Measurements from ENCODE around the gene ASPDH. TPM values are rescaled to one million over a fixed set of nuclear protein-coding genes. Genes with fewer than 3 reads are reported as not detected.
A peak's percentile ranks its signal among the peaks of the same experiment; 100 is the strongest.

ASPDH gene
- total and polyA plus RNA-seq, 2 donors from 2014 or later = 115 TPM; not detected in 1

GRCh38 chr19:50496189-50497021, 17.3 kb downstream of the ASPDH start:
- intact Hi-C loops (cut with DNase I) = no loop called here
- H3K9me3 ChIP-seq (ENCODE audit: control insufficient read depth in 2 of 3, insufficient read depth in 1 of 3, low read length in 3 of 3) = no peaks in the 10 kb centered on the region
- FAIRE-seq = no peak
- H3K9ac ChIP-seq (ENCODE audit: low read length in 3 of 3) = no peak overlapping the region
- H3K4me1 ChIP-seq (ENCODE audit: control insufficient read depth in 2 of 3, insufficient read depth in 2 of 3, low read depth in 1 of 3, low read length in 3 of 3) = no peaks in the 10 kb centered on the region
- H3K36me3 ChIP-seq (ENCODE audit: control insufficient read depth in 2 of 3, insufficient read depth in 3 of 3, low read length in 3 of 3) = no peaks in the 10 kb centered on the region
- peak in 3 of 5 donors; percentile 42 to 67 (median 53) for DNase-seq
- H3K27ac ChIP-seq (ENCODE audit: low read depth in 2 of 2, low read length in 2 of 2) = no peak overlapping the region
- no peak overlapping the region for H3K4me3 ChIP-seq (ENCODE audit: low read length in 3 of 3)
- peaks cover 14% of the 10 kb centered on the region for H3K27me3 ChIP-seq (ENCODE audit: control insufficient read depth, insufficient read depth, low read length)
- TF ChIP-seq, protein P1, sequence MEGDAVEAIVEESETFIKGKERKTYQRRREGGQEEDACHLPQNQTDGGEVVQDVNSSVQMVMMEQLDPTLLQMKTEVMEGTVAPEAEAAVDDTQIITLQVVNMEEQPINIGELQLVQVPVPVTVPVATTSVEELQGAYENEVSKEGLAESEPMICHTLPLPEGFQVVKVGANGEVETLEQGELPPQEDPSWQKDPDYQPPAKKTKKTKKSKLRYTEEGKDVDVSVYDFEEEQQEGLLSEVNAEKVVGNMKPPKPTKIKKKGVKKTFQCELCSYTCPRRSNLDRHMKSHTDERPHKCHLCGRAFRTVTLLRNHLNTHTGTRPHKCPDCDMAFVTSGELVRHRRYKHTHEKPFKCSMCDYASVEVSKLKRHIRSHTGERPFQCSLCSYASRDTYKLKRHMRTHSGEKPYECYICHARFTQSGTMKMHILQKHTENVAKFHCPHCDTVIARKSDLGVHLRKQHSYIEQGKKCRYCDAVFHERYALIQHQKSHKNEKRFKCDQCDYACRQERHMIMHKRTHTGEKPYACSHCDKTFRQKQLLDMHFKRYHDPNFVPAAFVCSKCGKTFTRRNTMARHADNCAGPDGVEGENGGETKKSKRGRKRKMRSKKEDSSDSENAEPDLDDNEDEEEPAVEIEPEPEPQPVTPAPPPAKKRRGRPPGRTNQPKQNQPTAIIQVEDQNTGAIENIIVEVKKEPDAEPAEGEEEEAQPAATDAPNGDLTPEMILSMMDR (IDR thresholded peaks at IDR 0.05; ENCODE audit: borderline replicate concordance, extremely low read depth, insufficient read depth) = no peak

GRCh38 chr19:50495020-50495531, 18.6 kb downstream of the ASPDH start:
- intact Hi-C loops (cut with DNase I) = no loop called here
- H3K27ac ChIP-seq (ENCODE audit: low read depth in 2 of 2, low read length in 2 of 2) = no peak overlapping the region
- peaks cover 15% of the 10 kb centered on the region for H3K27me3 ChIP-seq (ENCODE audit: control insufficient read depth, insufficient read depth, low read length)
- no peaks in the 10 kb centered on the region for H3K9me3 ChIP-seq (ENCODE audit: control insufficient read depth in 2 of 3, insufficient read depth in 1 of 3, low read length in 3 of 3)
- H3K9ac ChIP-seq (ENCODE audit: low read length in 3 of 3) = no peak overlapping the region
- FAIRE-seq = no peak
- H3K36me3 ChIP-seq (ENCODE audit: control insufficient read depth in 2 of 3, insufficient read depth in 3 of 3, low read length in 3 of 3) = no peaks in the 10 kb centered on the region
- H3K4me3 ChIP-seq (ENCODE audit: low read length in 3 of 3) = no peak overlapping the region
- TF ChIP-seq, protein P1 (IDR thresholded peaks at IDR 0.05; ENCODE audit: borderline replicate concordance, extremely low read depth, insufficient read depth) = no peak
- DNase-seq = no peak
- H3K4me1 ChIP-seq (ENCODE audit: control insufficient read depth in 2 of 3, insufficient read depth in 2 of 3, low read depth in 1 of 3, low read length in 3 of 3) = no peaks in the 10 kb centered on the region

DNA sequence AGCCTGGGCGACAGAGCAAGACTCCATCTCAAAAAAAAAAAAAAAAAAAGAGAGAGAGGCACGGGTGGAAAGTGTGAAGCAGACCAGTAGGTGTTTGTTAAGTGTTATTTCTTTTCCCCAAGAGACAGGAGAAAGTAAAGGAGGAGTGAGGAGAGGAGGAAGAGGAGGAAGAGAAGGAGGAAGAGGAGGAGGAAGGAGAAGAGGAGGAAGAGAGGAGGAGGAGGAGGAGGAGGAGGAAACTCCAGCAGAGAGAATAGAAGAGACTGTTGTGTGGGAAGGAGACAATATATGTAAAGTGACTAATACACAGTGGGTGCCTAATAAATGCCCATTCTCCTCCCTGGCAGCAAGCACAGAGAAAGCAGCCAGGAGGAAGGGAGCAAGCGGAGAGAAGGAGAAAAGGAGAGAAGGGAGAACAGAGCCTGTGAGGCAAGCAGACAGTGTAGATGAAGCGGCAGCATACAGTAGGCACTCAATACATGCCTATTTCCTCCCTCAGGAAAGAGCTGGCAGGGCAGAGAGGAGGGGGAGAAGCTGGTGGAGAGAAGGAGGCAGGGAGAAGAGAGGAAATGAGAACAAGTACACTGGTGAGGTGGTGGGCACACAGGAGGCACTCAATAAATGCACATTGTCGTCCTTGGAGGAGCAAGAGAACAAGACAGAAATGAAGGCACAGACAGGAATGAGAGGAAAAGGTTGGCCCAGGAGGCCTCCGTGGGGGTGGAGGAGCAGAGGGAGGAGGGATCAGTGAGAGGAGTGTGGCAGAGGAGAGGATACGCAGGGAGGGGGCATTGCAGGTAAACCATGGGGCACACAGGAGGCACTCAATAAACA, 19.3 kb downstream of the ASPDH start:
- Histone ChIP-seq H3K4me1 (ENCODE audit: control insufficient read depth in 2 of 3, insufficient read depth in 2 of 3, low read depth in 1 of 3, low read length in 3 of 3) (no peaks in the 10 kb centered on the region), H3K27me3 (ENCODE audit: control insufficient read depth, insufficient read depth, low read length) (peaks cover 11% of the 10 kb centered on the region), H3K9ac (ENCODE audit: low read length in 3 of 3) (no peak overlapping the region), H3K9me3 (ENCODE audit: control insufficient read depth in 2 of 3, insufficient read depth in 1 of 3, low read length in 3 of 3) (no peaks in the 10 kb centered on the region), H3K4me3 (ENCODE audit: low read length in 3 of 3) (no peak overlapping the region), H3K36me3 (ENCODE audit: control insufficient read depth in 2 of 3, insufficient read depth in 3 of 3, low read length in 3 of 3) (no peaks in the 10 kb centered on the region), H3K27ac (ENCODE audit: low read depth in 2 of 2, low read length in 2 of 2) (no peak overlapping the region)
- DNase-seq = peak in 1 of 5 donors; percentile 16
- TF ChIP-seq, protein P1 (IDR thresholded peaks at IDR 0.05; ENCODE audit: borderline replicate concordance, extremely low read depth, insufficient read depth) = no peak
- no peak for FAIRE-seq
- intact Hi-C loops (cut with DNase I) = no loop called here

Data from kidney (tissue), 14 donors.